Stimulated activated CD4-positive, alpha-beta T cell treated with anti-CD3 and anti-CD28 coated beads, Interleukin-4, amount 100 ng/mL, for 1 hour (primary cell): ENCODE results near the gene ACP4.
"Not testable (repeated sequence)": the region's sequence is repeated elsewhere in the genome, so short reads cannot be mapped to it uniquely, and the experiment has no call there.

ENCODE experiments used
- DNase-seq: peaks from one replicate; pipeline ENCODE4 v3.0.0-alpha.2; 2020

ACP4 gene

DNA sequence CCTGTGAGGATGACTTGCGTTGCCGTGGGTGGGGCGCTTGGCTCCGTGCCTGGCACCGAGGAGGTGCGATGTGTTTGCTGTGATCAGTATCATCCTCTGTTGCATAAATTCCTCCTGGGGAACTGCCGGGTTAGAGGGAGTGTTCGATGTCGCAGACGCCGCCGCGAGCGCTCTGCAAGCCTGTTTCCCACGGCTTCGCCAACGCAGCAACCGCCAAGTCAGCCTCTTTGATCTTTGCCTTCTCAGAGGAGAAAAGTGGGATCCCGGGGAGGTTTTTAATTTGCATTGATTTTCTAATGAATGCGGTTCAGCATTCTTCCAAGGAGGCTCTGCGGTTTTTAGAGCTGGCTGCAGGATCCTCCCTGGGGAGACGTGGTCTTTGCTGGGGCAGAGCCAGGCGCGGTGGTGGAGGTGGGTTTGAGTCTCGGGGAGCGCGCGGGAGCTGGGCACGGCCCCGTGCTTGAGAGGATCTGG lies 12.3 kb upstream of the ACP4 start:
- peak; percentile 14 for DNase-seq

- no peak for DNase-seq
These were observed 11.2 kb upstream of the ACP4 start for GRCh38 chr19:50778906-50779430.

- no peak for DNase-seq
These were observed 10.4 kb upstream of the ACP4 start for GRCh38 chr19:50779504-50780457.

GRCh38 chr19:50780753-50781435 lies 9.3 kb upstream of the ACP4 start:
- DNase-seq: no peak

- not testable (repeated sequence) for DNase-seq
These were observed 6.4 kb upstream of the ACP4 start for GRCh38 chr19:50783848-50784152.

- DNase-seq: no peak
These were observed 5.5 kb upstream of the ACP4 start for GRCh38 chr19:50784710-50785109.

- DNase-seq: no peak
These were observed 4.9 kb upstream of the ACP4 start for GRCh38 chr19:50785329-50785728.

- no peak for DNase-seq
These were observed 780 bp downstream of the ACP4 start for GRCh38 chr19:50790922-50791467.

DNA sequence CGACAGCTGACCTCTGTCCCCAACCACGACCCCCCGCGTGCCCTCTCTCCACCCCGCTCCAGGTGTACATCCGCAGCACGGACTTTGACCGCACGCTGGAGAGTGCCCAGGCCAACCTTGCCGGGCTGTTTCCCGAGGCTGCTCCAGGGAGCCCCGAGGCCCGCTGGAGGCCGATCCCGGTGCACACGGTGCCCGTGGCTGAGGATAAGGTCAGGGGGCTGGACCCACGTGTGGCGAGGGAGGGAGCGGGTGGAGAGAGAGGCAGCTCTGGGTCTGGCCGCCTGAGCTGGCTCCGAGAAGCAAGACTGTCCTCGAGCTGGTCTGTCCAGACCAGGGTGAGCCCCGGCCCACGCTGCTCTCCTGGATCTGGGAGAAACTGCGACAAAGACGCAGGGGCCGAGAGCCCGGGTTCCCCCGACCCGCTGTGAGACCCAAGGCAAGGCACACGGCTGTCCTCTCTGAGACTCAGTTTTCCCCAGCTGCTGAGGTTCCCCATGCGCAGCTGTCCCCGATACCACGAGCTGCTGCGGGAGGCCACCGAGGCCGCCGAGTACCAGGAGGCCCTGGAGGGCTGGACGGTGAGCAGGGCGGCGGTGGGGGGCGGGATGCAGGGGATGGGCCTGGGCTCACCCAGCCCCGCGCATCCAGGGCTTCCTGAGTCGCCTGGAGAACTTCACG lies 1.5 kb downstream of the ACP4 start:
- no peak for DNase-seq

GRCh38 chr19:50792272-50793250 lies 2.3 kb downstream of the ACP4 start:
- no peak for DNase-seq

GRCh38 chr19:50793558-50794065 lies 3.4 kb downstream of the ACP4 start:
- DNase-seq: no peak

DNA sequence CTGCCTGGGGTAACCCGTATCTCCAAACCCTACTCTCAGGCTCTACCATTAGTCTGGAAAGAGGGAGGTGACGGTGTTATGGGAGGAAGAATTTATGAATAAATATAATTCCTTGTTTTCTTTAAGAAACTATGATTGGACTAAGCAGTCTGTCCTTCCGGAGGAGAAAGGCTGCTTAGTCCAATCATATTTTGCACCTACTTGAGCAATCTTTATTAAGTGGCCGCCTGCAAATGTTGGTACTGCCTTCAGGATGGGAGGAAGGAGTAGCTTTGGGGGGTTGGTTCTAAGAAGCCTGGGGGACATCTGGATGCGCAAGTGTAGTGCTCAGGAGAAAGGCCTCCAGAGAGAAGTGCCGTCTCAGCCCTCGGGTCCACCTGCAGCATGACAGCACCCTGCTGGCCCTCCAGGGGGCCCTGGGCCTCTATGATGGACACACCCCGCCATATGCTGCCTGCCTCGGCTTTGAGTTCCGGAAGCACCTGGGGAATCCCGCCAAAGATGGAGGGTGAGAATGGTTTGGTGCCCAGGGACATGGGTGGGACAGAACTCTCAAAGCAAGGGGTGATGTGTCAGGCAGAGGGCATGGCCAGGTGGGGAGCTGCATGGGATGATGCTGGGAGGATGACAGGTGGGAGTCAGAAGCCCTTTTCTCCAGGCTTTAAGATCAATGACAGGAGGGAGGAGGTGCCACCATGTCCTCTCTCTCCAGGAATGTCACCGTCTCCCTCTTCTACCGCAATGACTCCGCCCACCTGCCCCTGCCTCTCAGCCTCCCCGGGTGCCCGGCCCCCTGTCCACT lies 4.1 kb downstream of the ACP4 start:
- DNase-seq: peak; percentile 44

DNA sequence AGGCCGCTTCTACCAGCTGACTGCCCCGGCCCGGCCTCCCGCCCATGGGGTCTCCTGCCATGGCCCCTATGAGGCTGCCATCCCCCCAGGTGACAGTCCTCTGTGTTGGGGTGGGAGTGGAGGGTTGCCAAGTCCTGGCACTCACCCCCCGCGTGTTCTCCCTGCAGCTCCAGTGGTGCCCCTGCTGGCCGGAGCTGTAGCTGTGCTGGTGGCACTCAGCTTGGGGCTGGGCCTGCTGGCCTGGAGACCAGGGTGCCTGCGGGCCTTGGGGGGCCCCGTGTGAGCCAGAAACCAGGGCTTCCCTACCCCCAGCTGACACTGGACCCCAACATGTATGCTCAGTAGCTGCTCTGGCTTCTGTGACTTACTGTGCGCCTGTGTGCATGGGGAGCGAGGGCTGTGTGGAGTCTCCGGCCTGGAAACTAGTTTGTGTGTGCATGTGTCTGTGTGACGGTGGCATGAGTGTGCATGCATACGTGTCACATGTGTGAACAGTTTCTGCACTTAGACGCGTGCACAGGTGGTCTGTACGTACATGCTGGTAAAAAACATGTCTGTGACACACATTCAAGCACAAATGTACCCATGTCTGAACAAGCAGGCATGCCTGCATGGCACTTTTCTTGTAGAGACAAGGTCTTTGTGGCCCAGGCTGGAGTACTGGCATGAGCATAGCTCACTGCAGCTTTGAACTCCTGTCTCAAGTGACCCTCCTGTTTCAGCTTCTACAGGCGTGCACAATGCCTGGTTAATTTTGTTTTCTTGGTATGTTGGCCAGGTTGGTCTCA lies 4.9 kb downstream of the ACP4 start:
- DNase-seq: peak; percentile 48

- no peak for DNase-seq
These were observed 5.5 kb downstream of the ACP4 start for GRCh38 chr19:50795664-50796073.

GRCh38 chr19:50796128-50796633 lies 6.0 kb downstream of the ACP4 start:
- DNase-seq: peak; percentile 29

DNA sequence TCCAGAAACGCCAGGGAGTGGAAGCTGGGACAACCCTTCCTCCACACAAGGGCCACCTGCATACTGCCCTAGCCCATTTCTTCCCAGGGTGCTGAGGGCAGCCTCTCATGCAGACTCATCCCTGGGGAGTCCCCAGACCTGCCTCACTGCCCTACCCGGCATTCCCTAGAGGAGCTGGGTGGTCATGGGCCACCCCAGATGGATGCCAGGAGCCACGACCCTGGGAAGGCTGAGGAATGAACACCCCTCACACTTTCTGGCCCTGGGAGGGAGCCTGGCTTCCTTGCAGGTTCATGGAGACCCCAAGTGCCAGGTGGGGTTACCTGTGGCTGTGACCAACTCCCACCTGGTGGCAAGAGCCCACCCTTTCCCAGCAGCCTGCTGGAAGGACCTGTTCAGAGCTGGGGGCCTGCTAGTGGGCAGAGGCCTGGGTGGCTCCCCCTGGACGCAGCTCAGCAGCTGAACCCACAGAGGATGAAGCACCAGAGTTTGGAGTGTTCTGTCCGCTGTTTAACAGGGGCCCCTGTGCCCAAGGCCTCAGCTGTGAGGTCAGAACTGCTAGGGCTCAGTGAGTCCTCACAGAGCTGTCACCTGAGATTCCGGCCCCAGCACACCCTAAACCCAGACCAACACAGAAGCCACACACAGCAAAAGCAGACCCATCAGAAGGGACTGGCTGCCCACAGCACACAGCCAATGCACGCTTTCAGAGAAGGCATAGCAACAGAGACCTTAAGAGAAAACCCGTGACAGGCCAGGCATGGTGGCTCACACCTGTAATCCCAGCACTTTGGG lies 6.6 kb downstream of the ACP4 start:
- DNase-seq: no peak

GRCh38 chr19:50797429-50797780 lies 7.2 kb downstream of the ACP4 start:
- no peak for DNase-seq

DNA sequence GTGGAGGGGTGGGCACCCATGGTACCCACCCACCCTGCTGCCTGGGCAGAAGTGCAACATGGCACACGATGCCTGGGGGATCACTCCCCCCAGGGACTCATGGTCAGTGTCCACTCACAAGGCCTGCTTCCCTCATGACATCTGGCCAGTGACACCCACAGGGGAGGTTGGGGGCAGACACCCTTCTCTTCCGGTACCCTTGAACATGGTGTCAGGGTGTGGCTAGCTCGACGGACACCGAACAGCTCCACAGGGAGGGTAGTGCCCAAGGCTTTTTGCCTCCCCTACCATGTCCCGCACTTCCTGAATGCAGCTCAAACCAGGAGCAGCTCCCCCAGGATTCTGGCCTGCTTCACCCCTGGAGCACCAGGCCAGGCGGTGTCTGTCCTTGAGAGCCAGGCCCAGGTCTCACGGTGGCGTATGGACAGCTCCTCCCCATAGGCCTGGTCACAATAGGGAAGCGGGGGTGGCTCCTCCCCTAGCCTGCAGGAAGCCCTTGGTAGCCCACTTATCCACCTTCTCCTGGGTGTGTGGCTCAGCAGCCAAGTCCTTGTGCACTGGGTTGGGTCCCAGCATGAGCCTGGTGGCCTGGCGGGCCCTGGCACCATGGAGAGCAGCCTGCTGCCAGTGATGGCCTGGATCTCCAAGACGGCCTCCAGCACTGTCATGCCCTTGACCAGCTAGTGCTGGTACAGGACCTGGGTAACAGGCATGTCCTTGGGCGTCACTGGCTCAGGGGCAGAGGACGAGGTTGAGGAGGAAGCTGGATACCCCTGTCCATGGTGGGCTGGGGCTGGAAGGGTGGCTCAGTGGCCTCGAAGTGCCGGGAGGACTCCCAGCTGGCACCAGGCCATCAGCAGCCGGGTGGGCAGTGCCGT lies 7.8 kb downstream of the ACP4 start:
- no peak for DNase-seq
